DOHH2 (cell line): ENCODE measurements around the gene GNPNAT1.

ENCODE experiments used
- EZH2phosphoT487 ChIP-seq: fragments of 200-600 bp; sonication (generic); IDR thresholded peaks from 2 replicates; pipeline ENCODE4 v1.6.1; 2017; ENCODE audit warnings: borderline replicate concordance, mild to moderate bottlenecking, antibody characterized with exemption, low read length, moderate library complexity, mixed read lengths
- TF ChIP-seq, protein P1 (sequence below): fragments of 200-600 bp; sonication (generic); IDR thresholded peaks from one replicate; pipeline ENCODE4 v1.5.1; 2014; ENCODE audit warnings: antibody characterized with exemption, mild to moderate bottlenecking, low read depth, low read length; ENCODE audit not compliant: poor library complexity, severe bottlenecking

DNA sequence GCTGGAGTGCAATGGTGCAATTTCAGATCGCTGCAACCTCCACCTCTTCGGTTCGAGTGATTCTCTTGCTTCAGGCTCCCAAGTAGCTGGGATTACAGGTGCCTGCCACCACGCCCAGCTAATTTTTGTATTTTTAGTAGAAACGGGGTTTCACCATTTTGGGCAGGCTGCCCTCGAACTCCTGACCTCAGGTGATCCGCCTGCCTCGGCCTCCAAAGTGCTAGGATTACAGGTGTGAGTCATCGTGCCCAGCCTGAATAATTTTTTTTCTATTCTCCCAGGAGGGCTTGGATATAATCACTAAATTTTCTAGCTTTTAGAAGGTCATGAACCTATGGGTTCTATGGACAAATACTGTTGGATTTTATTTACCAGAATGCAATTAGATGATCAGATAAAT, 44.7 kb upstream of the GNPNAT1 start:
- TF ChIP-seq, protein P1, sequence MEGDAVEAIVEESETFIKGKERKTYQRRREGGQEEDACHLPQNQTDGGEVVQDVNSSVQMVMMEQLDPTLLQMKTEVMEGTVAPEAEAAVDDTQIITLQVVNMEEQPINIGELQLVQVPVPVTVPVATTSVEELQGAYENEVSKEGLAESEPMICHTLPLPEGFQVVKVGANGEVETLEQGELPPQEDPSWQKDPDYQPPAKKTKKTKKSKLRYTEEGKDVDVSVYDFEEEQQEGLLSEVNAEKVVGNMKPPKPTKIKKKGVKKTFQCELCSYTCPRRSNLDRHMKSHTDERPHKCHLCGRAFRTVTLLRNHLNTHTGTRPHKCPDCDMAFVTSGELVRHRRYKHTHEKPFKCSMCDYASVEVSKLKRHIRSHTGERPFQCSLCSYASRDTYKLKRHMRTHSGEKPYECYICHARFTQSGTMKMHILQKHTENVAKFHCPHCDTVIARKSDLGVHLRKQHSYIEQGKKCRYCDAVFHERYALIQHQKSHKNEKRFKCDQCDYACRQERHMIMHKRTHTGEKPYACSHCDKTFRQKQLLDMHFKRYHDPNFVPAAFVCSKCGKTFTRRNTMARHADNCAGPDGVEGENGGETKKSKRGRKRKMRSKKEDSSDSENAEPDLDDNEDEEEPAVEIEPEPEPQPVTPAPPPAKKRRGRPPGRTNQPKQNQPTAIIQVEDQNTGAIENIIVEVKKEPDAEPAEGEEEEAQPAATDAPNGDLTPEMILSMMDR = no peak
- TF ChIP-seq EZH2phosphoT487 = no peak
